Measurements from ENCODE around the gene CLCN6.

Gene CLCN6

DNA sequence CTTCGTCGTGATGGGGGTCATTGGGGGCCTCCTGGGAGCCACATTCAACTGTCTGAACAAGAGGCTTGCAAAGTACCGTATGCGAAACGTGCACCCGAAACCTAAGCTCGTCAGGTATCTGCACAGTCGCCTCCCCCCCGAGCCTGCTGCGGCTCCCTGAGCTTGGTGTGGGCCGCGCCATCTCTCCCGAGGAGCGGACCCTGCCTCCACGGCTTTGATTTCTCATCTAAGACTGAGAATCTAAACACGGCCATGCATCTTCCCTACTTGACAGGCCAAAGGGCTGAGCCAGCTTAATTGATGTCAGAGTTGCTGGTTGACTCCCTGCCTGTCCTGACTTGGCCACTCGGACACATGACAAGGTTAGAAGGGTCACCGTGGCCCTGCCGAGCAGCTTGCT is 22.5 kb downstream of the CLCN6 start:
- DNase-seq (ENCODE audit: low spot score): no peak

DNA sequence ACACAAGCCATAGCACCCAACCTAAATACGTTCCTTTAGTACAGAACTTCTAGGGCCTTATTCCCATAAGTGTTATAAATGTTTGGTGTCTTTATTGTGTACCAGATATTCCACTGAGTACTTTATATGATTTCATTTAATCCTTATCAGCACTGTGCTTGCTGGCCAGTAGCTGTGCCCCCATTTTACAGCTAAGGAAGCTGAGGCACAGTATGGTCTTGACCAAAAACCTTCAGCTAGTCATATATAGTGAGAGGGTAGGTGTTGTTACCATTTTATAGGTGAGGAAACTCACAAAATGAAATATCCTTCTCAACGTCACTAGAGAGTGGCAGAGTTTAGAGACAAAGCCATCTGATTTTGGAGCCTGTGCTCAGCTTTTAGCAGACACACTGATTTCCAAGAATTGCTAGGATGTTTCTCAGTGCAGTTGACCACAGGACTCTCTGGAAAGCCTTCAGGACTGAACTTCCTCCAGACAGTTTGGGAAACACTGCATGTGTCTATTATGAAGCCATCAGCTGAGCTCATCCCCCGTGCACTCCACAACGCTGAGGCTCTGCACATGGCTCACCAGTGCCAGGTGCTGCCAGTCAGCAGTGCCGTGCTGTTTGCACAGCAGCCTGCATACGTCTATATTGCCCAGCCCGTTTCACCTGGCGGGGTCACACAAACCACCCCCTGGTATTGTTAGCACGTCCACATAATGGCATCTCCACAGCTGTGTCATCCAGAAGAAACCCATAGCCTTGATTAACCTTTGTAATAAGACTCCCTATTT is 26.1 kb downstream of the CLCN6 start:
- no peak for DNase-seq (ENCODE audit: low spot score)

DNA sequence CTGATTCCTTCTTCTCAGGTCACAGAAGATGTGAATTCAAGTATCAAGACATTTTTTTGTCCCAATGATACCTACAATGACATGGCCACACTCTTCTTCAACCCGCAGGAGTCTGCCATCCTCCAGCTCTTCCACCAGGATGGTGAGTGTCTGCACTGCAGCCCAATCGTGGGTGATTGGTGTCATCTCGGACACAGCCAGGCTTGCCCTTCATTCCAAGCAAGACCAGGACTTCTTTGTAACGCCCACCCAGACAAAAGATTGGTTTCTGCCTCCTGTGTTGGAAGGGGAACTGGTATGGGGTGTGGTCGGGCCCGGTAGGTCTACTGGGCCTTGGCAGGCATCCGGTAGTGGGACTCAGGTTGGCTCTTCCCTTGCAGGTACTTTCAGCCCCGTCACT is 27.5 kb downstream of the CLCN6 start:
- DNase-seq (ENCODE audit: low spot score): no peak

DNA sequence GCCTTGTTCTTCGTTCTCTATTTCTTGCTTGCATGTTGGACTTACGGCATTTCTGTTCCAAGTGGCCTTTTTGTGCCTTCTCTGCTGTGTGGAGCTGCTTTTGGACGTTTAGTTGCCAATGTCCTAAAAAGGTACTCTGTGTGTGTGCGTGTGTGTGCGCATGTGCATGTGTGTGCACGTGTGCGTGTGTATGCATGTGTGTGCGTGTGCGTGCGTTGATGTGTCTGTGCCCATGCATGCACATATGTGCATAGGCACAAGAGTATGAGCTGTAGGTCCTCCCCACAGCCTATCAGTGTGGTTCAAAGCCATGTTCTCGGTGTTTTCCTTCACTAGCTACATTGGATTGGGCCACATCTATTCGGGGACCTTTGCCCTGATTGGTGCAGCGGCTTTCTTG is 27.9 kb downstream of the CLCN6 start:
- DNase-seq (ENCODE audit: low spot score): no peak

DNA sequence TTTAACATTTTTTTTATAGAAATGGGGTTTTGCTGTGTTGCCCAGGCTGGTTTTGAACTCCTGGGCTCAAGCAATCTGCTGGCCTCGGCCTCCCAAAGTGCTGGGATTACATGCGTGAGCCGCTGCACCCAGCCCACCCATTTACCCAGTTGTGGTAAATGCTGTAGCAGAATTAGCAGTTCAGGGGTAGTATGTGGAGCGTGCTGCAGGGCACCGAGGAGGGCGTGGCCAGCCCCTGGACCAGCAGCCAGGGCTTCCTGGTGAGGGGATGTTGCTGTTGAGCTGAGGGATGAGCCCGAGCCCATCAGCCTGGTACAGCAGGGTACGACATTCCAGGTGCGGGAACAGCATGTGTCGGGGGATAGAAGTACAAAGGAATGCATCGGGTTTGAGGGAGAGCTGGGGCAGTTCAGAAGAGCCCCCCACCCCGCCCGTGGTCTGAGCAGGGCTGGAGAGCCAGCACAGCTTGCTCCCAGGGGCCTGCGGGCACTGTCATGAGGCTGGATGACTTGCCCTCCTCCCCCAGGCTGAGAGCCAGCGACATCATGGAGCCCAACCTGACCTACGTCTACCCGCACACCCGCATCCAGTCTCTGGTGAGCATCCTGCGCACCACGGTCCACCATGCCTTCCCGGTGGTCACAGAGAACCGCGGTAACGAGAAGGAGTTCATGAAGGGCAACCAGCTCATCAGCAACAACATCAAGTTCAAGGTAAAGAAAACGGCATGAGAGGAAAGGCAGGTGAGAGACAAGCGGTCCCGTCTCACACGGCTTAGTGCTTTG is 29.6 kb downstream of the CLCN6 start:
- no peak for DNase-seq (ENCODE audit: low spot score)

DNA sequence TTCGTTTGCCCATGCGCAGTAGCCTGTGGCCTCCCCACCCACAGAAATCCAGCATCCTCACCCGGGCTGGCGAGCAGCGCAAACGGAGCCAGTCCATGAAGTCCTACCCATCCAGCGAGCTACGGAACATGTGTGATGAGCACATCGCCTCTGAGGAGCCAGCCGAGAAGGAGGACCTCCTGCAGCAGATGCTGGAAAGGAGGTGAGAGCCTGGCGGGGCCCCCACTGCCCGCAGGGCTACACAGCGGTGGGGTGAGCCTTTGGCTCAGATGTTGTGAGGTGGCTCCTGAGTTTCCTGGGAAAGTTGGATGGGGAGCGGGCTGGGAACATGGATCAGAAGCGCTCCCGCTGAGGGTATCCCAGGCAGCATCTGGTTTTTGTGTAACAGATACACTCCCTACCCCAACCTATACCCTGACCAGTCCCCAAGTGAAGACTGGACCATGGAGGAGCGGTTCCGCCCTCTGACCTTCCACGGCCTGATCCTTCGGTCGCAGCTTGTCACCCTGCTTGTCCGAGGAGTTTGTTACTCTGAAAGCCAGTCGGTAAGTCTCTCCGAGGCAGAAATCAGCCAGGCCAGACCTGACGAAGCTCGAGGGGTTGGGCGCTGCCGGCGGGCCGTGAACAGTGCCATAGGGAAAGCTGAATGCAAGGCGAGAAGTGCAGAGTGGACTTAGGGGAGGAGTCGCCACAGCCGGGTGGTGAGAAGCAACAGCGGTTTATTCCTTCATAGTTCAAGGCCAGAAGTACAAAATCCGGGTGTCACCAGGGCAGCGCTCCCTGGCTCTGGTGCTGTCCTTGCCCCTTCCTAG is 31.2 kb downstream of the CLCN6 start:
- DNase-seq (ENCODE audit: low spot score): no peak

DNA sequence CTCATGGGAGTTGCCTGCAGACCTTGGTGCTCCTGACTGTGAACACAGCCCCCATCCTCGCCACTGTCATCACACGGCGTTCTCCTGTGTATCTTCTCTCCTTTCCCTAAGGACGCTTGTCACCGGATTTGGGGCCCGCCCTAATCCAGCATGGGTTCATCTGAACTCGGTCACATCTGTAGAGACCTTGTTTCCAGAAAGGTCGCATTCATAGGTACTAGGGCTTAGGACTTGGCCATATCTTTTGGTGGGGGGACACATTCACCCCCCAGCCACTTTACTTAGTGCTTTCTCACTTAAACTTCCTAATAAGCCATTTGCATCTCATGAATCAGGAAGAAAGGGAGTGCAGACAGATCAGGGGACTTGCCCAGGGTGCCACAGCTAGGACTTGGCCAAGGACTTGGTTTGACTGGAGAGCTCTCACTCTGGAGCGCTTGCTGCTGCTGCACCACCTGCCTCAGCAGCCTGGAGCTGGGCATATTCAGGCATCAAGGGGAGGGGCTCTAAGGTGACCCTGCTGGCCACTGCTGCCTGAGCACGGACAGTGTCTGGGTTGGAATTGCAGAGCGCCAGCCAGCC is 31.9 kb downstream of the CLCN6 start:
- no peak for DNase-seq (ENCODE audit: low spot score)

DNA sequence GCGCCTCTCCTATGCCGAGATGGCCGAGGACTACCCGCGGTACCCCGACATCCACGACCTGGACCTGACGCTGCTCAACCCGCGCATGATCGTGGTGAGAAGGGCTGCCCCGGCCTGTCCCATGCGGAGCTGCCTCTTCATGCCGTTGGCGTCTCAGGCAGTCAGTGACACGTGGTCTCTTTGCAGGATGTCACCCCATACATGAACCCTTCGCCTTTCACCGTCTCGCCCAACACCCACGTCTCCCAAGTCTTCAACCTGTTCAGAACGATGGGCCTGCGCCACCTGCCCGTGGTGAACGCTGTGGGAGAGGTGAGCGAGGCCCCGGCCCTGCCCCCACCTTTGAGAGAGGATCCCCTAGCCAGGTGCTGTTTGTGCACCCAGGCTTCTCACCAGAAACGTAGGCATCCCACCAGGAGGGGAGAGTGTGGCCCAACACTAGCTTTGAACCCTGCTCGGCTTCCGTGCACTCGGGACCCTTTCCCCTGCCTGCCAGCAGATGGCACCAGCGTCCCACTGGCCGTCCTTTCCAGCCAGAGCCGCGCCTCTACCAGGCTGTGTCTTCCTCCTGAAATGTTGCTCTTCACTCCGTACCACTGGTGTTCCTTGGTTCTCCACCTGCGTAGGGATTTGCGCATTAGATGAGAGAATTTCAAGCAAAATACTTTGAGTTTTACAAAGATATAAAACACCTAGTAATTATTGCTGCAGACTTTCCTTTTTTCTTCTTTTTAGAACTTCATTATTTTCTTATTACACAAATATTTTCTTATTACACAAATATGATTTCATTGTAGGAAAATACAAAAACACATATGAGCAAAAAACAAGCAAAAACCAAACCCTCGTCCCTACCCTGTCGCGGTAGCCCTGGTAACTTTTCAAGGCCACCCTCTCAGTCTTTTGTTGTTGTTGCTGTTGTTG is 32.6 kb downstream of the CLCN6 start:
- DNase-seq (ENCODE audit: low spot score): peak; percentile 62

DNA sequence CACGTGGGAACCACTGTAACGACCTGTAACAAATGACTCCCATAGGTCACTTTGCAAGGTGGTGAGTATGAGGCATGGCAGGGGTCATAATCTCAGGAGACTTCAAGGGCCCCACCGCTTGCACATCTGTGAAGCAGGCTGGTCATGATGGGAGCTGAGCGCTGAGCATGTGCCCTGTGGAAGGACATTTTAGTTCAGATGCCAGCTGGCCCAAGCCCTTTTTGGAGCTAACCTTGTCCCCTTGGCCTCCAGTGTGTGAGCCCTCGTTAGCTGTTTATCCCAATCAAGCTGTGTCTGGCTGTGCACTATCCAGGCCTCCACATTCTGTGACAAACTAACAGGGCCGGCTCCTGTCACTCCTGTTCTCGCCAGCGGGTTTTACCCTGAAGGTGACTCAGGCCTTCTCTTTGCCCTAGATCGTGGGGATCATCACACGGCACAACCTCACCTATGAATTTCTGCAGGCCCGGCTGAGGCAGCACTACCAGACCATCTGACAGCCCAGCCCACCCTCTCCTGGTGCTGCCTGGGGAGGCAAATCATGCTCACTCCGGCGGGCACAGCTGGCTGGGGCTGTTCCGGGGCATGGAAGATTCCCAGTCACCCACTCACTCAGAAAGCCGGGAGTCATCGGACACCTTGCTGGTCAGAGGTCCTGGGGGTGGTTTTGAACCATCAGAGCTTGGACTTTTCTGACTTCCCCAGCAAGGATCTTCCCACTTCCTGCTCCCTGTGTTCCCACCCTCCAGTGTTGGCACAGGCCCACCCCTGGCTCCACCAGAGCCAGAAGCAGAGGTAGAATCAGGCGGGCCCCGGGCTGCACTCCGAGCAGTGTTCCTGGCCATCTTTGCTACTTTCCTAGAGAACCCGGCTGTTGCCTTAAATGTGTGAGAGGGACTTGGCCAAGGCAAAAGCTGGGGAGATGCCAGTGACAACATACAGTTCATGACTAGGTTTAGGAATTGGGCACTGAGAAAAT is 34.0 kb downstream of the CLCN6 start:
- no peak for DNase-seq (ENCODE audit: low spot score)

DNA sequence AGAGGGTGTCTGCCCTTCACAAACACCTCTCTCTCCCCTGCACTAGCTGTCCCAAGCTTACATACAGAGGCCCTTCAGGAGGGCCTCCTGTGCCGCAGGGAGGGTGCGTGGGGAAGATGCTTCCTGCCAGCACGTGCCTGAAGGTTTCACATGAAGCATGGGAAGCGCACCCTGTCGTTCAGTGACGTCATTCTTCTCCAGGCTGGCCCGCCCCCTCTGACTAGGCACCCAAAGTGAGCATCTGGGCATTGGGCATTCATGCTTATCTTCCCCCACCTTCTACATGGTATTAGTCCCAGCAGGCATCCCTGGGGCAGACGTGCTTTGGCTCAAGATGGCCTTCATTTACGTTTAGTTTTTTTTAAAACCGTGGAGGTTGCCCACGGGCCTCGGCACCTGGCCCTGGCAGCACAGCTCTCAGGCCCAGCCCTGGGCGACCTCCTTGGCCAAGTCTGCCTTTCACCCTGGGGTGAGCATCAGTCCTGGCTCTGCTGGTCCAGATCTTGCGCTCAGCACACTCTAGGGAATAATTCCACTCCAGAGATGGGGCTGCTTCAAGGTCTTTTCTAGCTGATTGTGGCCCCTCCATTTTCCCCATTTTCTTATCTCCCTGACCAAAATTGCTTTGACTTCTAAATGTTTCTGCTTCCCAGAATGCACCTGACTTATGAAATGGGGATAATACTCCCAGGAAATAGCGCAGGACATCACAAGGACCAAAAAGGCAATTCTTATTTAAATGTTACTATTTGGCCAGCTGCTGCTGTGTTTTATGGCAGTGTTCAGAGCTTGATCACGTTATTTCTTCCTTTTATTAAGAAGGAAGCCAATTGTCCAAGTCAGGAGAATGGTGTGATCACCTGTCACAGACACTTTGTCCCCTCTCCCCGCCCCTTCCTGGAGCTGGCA is 35.5 kb downstream of the CLCN6 start:
- DNase-seq (ENCODE audit: low spot score): no peak

DNA sequence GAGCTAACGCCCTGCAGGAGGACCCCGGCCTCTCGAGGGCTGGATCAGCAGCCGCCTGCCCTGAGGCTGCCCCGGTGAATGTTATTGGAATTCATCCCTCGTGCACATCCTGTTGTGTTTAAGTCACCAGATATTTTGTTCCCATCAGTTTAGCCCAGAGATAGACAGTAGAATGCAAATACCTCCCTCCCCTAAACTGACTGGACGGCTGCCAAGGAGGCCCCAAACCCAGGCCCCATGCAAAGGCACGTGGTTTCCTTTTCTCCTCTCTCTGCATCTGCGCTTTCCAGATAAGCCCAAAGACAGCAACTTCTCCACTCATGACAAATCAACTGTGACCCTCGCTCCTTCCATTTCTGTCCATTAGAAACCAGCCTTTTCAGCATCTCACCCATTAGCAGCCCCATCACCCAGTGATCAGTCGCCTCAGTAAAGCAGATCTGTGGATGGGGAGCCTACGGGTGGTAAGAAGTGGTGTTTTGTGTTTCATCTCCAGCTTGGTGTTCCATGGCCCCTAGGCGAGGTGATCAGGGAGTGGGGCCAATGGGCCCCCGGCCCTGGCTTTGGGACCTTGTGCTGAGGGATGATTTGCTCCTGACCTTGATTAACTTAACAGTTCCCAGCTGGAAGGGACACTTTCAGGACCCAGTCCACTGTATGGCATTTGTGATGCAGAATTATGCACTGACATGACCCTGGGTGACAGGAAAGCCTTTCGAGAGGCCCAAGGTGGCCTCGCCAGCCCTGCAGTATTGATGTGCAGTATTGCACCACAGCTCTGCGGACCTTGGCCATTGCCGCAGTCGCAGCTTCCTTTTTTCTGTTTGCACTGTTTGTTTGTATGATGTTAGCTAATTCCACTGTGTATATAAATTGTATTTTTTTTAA is 36.4 kb downstream of the CLCN6 start:
- DNase-seq (ENCODE audit: low spot score): no peak

DNA sequence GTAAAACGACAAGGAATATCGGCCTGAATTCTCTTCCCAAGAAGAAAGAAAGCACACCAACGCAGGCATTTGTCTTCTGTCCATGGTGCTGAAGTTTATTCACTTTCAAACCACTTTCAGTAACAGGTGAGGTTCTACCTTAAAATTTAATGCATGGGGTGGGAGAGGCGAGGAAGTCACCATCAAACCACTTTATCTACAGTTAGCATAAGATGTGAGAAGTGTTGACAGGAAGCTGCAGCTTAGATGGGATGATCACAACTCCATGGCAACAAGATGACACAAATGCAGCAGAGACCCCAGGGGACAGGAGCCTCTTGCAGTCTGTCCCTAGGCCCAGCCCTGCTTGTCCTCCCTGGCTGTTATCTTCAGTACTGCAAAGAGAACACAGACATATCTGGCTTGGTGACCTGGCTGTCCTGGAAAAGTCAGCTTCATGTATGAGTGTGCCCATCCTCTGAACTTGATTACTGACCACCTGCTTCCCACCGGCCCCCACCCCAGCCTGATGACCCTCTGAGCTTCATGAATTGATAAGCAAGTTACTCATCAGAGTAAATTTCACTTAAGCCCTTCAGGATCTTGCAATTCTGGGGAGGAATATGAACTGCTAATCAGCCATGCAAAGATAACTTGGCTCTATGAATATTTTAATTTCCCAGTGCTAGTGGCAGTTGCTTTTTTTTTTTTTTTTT is 39.8 kb downstream of the CLCN6 start:
- DNase-seq (ENCODE audit: low spot score): peak; percentile 27

DNA sequence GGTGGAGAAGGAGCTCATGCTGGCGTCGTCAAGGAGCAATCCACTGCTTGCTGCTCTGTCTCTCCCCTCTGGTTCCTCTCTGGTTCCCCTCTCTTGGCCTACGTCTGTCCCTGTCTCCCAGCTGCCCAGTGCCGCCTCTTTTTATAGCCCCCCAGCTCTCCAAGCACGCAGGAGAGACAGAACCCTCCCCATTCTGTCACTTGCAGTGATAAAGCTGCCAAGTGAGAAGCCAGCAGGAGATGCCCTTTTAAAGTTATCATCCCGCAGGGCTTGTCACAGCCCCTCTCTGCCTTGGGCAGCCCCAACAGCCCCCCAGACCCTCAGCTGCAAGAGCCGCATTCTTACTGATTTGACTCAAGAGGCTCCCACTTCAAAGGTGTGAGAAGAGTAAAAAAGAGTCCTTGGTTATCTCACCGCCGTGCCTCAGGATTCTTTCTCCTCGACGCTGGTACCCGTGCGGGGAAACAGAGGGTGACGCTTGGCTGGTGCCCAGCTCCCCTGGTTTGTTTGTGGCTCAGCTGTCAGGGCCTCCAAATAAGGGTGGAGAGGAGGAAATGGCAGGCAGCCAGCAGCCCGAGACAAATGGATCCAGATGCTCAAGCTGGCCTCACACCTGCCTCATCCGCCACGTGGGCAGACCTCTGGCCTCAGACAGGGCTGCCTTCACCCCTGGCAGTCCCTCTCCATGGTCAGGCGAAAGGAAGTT is 41.8 kb downstream of the CLCN6 start, which contains the start of gene NPPA:
Gene NPPA, minus strand, starts transcription at position 117 of the 706 bp plus-strand sequence. Its CDS starts 99 bp downstream, at position 18.
- DNase-seq (ENCODE audit: low spot score): no peak

DNA sequence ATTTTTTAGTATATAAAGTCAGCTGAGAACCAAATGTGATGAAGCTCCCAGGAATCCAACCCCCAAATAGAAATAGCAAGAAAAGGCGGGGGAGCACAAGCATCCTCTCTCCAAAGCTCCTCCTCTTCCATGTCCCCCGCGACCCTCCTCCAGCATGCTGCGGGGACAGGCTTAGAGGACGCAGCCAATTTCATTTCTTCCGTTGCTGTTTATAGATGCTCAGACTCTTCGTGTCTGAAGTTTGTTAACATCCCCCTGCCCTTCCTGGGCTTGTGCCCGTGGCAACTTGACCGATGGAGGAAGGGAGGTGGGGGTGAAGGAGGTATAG is 42.3 kb downstream of the CLCN6 start:
- no peak for DNase-seq (ENCODE audit: low spot score)

DNA sequence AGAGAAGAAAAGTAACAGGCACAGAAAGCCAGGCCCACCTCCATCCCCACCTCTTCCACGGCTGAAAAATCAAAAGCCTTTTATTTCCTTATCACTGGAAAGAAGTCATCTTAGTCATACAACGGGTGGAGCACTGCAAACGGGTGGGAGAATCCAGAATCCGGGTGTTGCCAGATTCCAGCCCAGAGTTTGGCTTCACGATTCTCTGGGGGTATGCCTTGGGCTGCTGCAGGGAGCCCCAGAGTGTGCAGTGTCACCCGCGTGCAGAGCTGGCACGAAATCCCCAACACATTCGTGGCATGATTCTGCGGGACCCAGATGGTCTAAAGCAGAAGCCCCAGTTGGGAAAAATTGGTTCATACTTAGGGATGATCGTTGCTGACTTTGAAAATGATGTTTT is 44.2 kb downstream of the CLCN6 start:
- DNase-seq (ENCODE audit: low spot score): no peak

DNA sequence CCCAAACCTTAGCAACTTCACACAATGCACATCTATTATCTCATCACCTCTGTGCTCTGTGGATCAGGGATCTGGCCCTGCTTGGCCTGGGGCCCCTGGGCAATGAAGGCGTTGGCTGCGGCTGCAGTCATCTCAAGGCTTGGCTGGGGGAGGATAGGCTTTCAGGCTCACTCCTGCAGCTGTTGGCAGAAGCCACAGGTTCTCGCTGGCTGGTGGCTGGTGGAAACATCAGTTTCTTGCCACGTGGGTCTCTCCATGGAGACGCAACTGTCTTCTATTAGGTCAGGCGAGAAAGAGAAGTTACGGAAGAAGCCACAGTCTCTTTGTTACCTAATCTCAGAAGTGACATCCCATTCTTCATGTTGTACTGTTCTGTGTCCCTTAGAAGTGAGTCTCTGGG is 45.2 kb downstream of the CLCN6 start:
- no peak for DNase-seq (ENCODE audit: low spot score)

DNA sequence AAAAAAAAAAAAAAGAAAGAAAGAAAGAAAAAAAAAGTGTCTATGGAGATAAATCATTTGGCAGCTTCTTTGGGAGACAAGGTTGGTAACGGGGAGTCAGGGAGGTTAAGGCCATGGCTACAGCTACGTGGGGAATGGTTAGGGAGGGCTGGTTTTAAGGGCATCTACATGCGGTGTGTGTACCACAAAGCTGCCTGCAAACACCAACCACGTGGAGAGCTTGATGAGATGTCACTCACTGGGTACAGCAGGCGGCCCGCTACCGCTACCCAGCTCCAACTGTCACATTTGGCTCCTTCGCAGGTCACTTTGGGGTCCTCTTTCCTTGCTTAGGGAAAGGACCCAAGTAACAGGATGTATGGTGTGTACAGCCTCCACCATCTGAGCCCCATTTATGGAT is 48.5 kb downstream of the CLCN6 start:
- DNase-seq (ENCODE audit: low spot score): no peak
